ENCODE measurements around the gene DCBLD1.

GRCh38 chr6:117498159-117498558, 15.7 kb downstream of the DCBLD1 start:
- TF ChIP-seq CTCF (IDR thresholded peaks at IDR 0.05) (no peak), POLR2A (IDR thresholded peaks at IDR 0.05) (no peak), EP300 (IDR thresholded peaks at IDR 0.05) (no peak)

All from tibial nerve (tissue), 4 donors.